Muscle layer of colon (tissue), 2 donors: ENCODE data around the gene INPP5A.
"Not testable (repeated sequence)": the region's sequence is repeated elsewhere in the genome, so short reads cannot be mapped to it uniquely, and the experiment has no call there.

Experiments
- H3K27ac ChIP-seq: one replicate; pipeline ENCODE4 v1.7.0; 2013; ENCODE audit warnings: low read depth, mild to moderate bottlenecking, low read length, moderate library complexity
- H3K27me3 ChIP-seq, 2 donors: one replicate each; pipeline ENCODE4 v1.7.0; 2013; ENCODE audit warnings: low read length in 2 of 2, mild to moderate bottlenecking in 2 of 2; ENCODE audit not compliant: insufficient read depth in 2 of 2, control insufficient read depth in 1 of 2
- H3K36me3 ChIP-seq: one replicate; pipeline ENCODE4 v1.7.0; 2013; ENCODE audit warnings: mild to moderate bottlenecking, low read length; ENCODE audit not compliant: insufficient read depth
- H3K4me1 ChIP-seq: one replicate; pipeline ENCODE4 v1.7.0; 2013; ENCODE audit warnings: mild to moderate bottlenecking, low read length; ENCODE audit not compliant: insufficient read depth
- H3K4me3 ChIP-seq, 2 donors: one replicate each; pipeline ENCODE4 v1.7.0; 2013; ENCODE audit warnings: low read length in 2 of 2, low read depth in 1 of 2, mild to moderate bottlenecking in 1 of 2, moderate library complexity in 1 of 2
- H3K9ac ChIP-seq: one replicate; pipeline ENCODE4 v1.7.0; 2013; ENCODE audit warnings: low read length
- H3K9me3 ChIP-seq: one replicate; pipeline ENCODE4 v1.7.0; 2013; ENCODE audit warnings: mild to moderate bottlenecking, low read length
- donor health status: abdominal sarcoma.
- donor health status: Adenocarcinoma of cecum.

Gene INPP5A

GRCh38 chr10:132537684-132538001 lies at the start of gene INPP5A:
TSS of gene INPP5A (plus strand) at chr10:132537787. CDS start at chr10:132538097, 310 bp downstream.
- H3K4me3 ChIP-seq, result peak within 1 kb of the TSS; percentile 86 to 92

GRCh38 chr10:132488231-132488821 lies 49.3 kb upstream of the INPP5A start:
- no peaks in the 10 kb centered on the region for H3K9me3 ChIP-seq
- no peak overlapping the region for H3K9ac ChIP-seq
- H3K27me3 ChIP-seq, result no peaks in the 10 kb centered on the region
- H3K4me1 ChIP-seq, result no peaks in the 10 kb centered on the region
- no peak overlapping the region for H3K27ac ChIP-seq
- H3K36me3 ChIP-seq, result no peaks in the 10 kb centered on the region
- H3K4me3 ChIP-seq, result no peak overlapping the region

More at GRCh38 chr10:132537684-132538001, at the start of gene INPP5A:
- H3K9ac ChIP-seq, result peak within 1 kb of the TSS; percentile 96
- H3K27ac ChIP-seq, result peak within 1 kb of the TSS; percentile 95
- H3K27me3 ChIP-seq, result no peaks in the 10 kb centered on the region
- H3K4me1 ChIP-seq, result peaks cover 45% of the 10 kb centered on the region
- no peaks in the 10 kb centered on the region for H3K9me3 ChIP-seq
- no peaks in the 10 kb centered on the region for H3K36me3 ChIP-seq

GRCh38 chr10:132489053-132489703 lies 48.4 kb upstream of the INPP5A start:
- no peaks in the 10 kb centered on the region for H3K9me3 ChIP-seq
- H3K27ac ChIP-seq, result no peak overlapping the region
- no peaks in the 10 kb centered on the region for H3K4me1 ChIP-seq

GRCh38 chr10:132489704-132490534 lies 47.7 kb upstream of the INPP5A start:
- H3K9me3 ChIP-seq, result no peaks in the 10 kb centered on the region
- no peak overlapping the region for H3K27ac ChIP-seq
- H3K9ac ChIP-seq, result no peak overlapping the region
- H3K27me3 ChIP-seq, result no peaks in the 10 kb centered on the region
- no peaks in the 10 kb centered on the region for H3K36me3 ChIP-seq
- H3K4me3 ChIP-seq, result no peak overlapping the region
- no peaks in the 10 kb centered on the region for H3K4me1 ChIP-seq

More at GRCh38 chr10:132489053-132489703, 48.4 kb upstream of the INPP5A start:
- H3K27me3 ChIP-seq, result no peaks in the 10 kb centered on the region
- no peaks in the 10 kb centered on the region for H3K36me3 ChIP-seq
- H3K9ac ChIP-seq, result no peak overlapping the region
- no peak overlapping the region for H3K4me3 ChIP-seq

GRCh38 chr10:132491534-132491933 lies 46.1 kb upstream of the INPP5A start:
- not testable (repeated sequence) for H3K4me3 ChIP-seq, H3K9ac ChIP-seq, H3K27ac ChIP-seq, H3K36me3 ChIP-seq, H3K9me3 ChIP-seq, H3K27me3 ChIP-seq, H3K4me1 ChIP-seq

- no peak overlapping the region for H3K27ac ChIP-seq
- no peak overlapping the region for H3K9ac ChIP-seq
- H3K27me3 ChIP-seq, result no peaks in the 10 kb centered on the region
These were observed 45.1 kb upstream of the INPP5A start for GRCh38 chr10:132492323-132493025.

GRCh38 chr10:132493246-132493755 lies 44.3 kb upstream of the INPP5A start:
- H3K27me3 ChIP-seq, result no peaks in the 10 kb centered on the region
- H3K4me1 ChIP-seq, result no peaks in the 10 kb centered on the region
- no peaks in the 10 kb centered on the region for H3K36me3 ChIP-seq
- H3K27ac ChIP-seq, result no peak overlapping the region
- H3K9ac ChIP-seq, result no peak overlapping the region
- no peak overlapping the region for H3K4me3 ChIP-seq
- H3K9me3 ChIP-seq, result no peaks in the 10 kb centered on the region

More at GRCh38 chr10:132492323-132493025, 45.1 kb upstream of the INPP5A start:
- Histone ChIP-seq H3K4me3 (no peak overlapping the region), H3K4me1 (no peaks in the 10 kb centered on the region), H3K9me3 (no peaks in the 10 kb centered on the region), H3K36me3 (no peaks in the 10 kb centered on the region)

- no peaks in the 10 kb centered on the region for H3K9me3 ChIP-seq
- H3K9ac ChIP-seq, result no peak overlapping the region
- no peak overlapping the region for H3K4me3 ChIP-seq
- H3K36me3 ChIP-seq, result no peaks in the 10 kb centered on the region
- no peaks in the 10 kb centered on the region for H3K4me1 ChIP-seq
- H3K27ac ChIP-seq, result no peak overlapping the region
- no peaks in the 10 kb centered on the region for H3K27me3 ChIP-seq
These were observed 43.8 kb upstream of the INPP5A start for GRCh38 chr10:132493756-132494290.

GRCh38 chr10:132494866-132495630 lies 42.5 kb upstream of the INPP5A start:
- H3K4me1 ChIP-seq, result no peaks in the 10 kb centered on the region
- H3K36me3 ChIP-seq, result no peaks in the 10 kb centered on the region
- no peaks in the 10 kb centered on the region for H3K27me3 ChIP-seq
- H3K9me3 ChIP-seq, result no peaks in the 10 kb centered on the region
- H3K27ac ChIP-seq, result no peak overlapping the region
- H3K9ac ChIP-seq, result no peak overlapping the region
- no peak overlapping the region for H3K4me3 ChIP-seq

GRCh38 chr10:132496360-132497062 lies 41.1 kb upstream of the INPP5A start:
- no peak overlapping the region for H3K4me3 ChIP-seq
- H3K27me3 ChIP-seq, result no peaks in the 10 kb centered on the region
- no peaks in the 10 kb centered on the region for H3K4me1 ChIP-seq
- H3K9me3 ChIP-seq, result no peaks in the 10 kb centered on the region
- H3K36me3 ChIP-seq, result no peaks in the 10 kb centered on the region
- no peak overlapping the region for H3K9ac ChIP-seq
- no peak overlapping the region for H3K27ac ChIP-seq
